GM12873 (cell line): ENCODE measurements around the gene SPOCK3.

Source experiments
- TF ChIP-seq, protein P1 (sequence below): IDR thresholded peaks from 2 replicates; pipeline ENCODE4 v1.5.1; 2012; ENCODE audit warnings: low read depth, mild to moderate bottlenecking, moderate library complexity, low read length, control low read depth; ENCODE audit not compliant: insufficient read depth; ENCODE audit errors: missing control alignments

The SPOCK3 gene

DNA sequence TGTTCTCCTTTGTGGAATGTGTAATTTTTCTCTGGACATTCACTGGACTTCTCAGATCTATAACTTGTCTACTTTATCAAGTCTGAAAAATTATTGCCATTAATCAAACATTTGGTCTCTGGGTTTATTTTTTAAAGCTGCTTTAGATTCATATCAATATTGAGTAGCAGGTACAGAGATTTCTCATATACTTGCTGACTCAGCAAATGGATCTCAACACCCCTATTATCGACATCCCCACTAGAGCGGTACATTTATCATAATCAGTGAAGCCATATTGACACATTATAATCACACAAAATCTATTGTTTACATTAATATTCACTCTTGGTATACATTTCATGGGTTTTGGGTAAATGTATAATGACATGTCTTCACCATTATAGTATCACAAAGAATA is 268.7 kb downstream of the SPOCK3 start:
- TF ChIP-seq, protein P1, sequence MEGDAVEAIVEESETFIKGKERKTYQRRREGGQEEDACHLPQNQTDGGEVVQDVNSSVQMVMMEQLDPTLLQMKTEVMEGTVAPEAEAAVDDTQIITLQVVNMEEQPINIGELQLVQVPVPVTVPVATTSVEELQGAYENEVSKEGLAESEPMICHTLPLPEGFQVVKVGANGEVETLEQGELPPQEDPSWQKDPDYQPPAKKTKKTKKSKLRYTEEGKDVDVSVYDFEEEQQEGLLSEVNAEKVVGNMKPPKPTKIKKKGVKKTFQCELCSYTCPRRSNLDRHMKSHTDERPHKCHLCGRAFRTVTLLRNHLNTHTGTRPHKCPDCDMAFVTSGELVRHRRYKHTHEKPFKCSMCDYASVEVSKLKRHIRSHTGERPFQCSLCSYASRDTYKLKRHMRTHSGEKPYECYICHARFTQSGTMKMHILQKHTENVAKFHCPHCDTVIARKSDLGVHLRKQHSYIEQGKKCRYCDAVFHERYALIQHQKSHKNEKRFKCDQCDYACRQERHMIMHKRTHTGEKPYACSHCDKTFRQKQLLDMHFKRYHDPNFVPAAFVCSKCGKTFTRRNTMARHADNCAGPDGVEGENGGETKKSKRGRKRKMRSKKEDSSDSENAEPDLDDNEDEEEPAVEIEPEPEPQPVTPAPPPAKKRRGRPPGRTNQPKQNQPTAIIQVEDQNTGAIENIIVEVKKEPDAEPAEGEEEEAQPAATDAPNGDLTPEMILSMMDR, result no peak

DNA sequence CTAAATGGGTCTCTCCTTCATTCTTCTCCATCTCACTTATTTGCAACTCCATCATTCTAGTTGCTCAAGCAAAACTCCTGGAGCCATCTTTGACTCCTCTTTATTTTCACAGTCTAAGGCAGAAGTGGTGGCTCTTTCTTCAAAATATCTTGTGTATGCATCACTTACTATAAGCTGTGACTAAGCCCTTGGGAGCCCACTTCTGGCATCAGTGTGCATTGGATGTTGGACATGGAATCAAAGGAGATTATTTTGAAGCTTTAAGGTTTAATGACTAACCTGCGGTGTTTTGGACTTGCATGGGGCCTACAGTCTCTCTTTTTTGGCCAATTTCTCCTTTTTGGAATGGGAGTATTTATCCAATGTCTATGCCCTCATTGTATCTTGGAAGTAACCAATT is 276.8 kb downstream of the SPOCK3 start:
- TF ChIP-seq, protein P1, result no peak

DNA sequence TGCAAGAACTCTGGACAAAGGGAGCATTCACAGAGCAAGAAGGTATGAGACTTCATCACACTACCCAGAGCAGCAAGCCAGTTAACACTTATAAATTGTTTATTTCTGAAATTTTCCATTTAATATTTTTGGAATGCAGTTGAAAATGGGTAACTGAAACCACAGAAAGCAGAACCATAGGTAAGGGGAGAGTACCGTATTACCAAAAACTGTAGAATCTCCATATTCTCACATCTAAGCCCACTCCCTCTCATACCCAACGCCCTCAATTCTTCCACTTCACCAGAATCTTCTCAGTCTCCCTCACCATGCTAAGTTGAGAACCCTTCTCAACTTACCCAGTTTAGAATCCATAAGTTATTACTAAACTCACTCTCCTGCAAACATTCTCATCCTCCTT is 277.8 kb downstream of the SPOCK3 start:
- TF ChIP-seq, protein P1, result no peak

DNA sequence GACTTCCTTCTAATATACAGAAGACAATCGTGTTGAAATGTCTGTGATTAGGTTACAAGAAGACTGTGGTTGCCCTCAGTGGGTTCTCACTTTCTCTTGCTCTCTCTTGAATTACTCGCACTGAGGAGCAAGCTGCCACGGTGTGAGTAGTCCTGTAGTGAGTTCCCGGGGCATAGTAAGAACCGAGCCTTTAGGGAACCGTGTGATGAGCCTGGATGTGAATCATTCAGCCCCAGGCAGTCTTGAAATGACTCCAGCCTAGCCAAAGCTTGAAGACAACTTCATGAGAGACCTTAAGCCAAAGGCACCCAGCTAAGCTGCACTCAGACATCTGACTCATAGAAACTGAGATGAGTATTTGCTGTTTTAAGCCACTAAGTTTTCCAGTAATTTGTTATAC is 292.7 kb downstream of the SPOCK3 start:
- TF ChIP-seq, protein P1, result no peak

DNA sequence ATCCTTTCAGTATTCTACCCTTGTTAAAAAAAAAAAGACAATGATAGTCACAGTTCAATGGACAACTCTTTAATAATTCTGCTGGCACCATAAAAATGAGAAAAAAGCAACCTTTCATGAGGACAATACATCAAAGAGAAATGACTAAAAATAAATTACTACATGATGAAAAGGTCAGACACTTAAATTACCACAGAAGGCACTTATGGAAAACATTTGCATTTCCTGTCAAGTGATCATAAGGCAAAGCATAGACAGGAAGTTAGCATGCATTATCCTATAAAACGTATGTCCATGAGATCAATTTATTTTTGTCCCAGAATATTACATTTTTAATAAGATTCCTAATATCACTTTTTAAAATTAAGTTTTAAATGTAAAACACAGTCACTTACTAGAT is 303.8 kb downstream of the SPOCK3 start:
- TF ChIP-seq, protein P1, result no peak

DNA sequence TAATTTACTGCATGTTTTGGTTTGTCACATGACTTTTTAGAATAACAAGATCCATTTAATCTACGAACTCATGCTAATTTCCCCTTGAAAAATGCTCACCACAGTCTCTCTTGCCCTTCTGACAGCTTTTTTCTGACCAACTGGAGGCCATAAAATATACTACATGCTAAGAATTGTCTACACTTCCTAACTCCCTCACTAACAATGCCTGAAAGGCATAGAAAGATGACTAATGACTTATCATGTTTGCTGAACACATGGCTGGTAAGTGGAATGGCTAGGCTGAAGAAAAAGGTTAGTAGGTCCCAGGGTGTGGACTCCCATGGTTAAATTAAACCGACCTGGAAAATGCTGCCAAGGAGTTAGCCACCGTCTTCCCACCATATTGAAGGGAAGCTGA is 309.9 kb downstream of the SPOCK3 start:
- TF ChIP-seq, protein P1, result no peak

DNA sequence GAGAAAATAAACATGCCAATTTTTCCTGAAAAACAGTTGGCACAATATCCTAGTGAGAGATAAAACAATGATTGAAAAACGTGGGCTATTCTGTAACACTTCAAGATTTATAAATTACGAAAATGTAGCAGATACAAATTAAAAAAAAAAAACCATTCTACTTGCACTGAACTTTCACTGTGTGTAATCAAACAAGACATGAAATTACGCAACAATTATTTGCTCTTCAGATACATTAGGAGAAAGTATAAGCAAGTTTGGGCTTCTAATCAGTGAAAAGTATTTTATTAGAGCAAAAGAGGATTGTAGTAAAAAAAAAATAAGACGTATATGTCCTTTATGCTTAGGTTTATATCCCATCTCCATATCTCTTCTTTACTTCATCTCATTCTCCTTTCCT is 320.4 kb downstream of the SPOCK3 start:
- TF ChIP-seq, protein P1, result no peak

DNA sequence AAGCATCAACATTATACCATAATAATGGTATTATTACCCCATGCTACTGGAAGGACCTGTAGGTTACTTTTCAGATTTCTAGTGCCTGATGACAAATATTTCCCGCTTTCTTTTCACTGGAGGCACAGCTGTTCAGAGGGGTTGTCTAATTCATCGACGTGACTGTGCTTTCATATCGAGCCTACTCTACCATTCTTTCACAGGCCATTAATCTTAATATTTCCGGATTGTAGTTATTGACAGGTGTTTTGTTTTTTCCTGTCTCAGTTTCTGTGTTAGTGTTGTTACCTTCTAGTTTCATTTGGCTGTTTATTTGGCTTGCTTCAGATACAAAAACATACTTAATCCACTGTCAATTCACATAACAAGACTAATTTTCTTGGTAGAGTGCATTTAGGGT is 330.9 kb downstream of the SPOCK3 start:
- TF ChIP-seq, protein P1, result no peak
